NT2/D1 (cell line): ENCODE measurements around the gene BTBD6.

Source experiments
- SUZ12 ChIP-seq: IDR thresholded peaks from 2 replicates; pipeline ENCODE4 v1.6.1; 2011; ENCODE audit not compliant: insufficient read length, insufficient read depth; ENCODE audit errors: extremely low read depth
- YY1 ChIP-seq: IDR thresholded peaks from 2 replicates; pipeline ENCODE4 v1.6.1; 2011; ENCODE audit not compliant: insufficient read length, insufficient read depth
- ZNF274 ChIP-seq: IDR thresholded peaks from 2 replicates; pipeline ENCODE4 v1.6.1; 2011; ENCODE audit warnings: mild to moderate bottlenecking, low read depth, low read length

- TF ChIP-seq YY1, result no peak
- TF ChIP-seq SUZ12, result no peak
- TF ChIP-seq ZNF274, result no peak
Observed at GRCh38 chr14:105198588-105198987, 49.7 kb upstream of the BTBD6 start.
